NCI-H2107 (cell line): Measurements from ENCODE around the gene C1QTNF12.

Experiments used
- DNase-seq: peaks from one replicate; lab custom pipeline; 2025; lab: John Stamatoyannopoulos, UW

C1QTNF12 gene

GRCh38 chr1:1213345-1214265 is 32.9 kb downstream of the C1QTNF12 start, which contains the start of gene TNFRSF4:
Gene TNFRSF4, minus strand, starts transcription at chr1:1214153. Its CDS starts 26 bp downstream, at chr1:1214127.
- no peak for DNase-seq

DNA sequence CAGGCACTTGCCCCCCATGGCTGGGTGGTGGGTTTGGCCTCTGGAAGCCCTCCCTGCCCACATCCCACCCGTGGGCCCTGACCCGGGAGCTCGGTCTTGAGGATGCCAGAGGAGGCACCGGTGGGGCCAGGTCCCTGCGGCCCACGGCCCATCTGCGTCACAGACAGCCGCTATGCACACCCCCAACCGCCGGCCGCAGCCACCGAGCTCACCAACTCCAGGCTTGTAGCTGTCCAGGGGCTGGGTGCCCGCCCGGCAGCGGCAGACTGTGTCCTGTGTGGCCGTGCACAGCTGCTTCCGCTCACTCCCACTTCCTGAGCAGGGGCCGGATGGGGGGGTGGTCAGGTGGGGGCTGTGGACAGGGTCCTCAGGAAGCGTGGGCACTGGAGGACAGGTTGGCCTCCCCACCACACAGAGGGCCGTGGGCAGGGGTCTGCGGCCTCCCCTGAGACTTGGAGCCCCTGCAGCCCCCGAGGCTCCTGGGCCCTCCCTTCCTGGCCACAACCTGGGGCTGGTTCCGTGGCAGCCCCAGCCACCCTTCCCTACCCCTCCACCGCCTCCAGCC is 33.7 kb downstream of the C1QTNF12 start:
- DNase-seq, result no peak

DNA sequence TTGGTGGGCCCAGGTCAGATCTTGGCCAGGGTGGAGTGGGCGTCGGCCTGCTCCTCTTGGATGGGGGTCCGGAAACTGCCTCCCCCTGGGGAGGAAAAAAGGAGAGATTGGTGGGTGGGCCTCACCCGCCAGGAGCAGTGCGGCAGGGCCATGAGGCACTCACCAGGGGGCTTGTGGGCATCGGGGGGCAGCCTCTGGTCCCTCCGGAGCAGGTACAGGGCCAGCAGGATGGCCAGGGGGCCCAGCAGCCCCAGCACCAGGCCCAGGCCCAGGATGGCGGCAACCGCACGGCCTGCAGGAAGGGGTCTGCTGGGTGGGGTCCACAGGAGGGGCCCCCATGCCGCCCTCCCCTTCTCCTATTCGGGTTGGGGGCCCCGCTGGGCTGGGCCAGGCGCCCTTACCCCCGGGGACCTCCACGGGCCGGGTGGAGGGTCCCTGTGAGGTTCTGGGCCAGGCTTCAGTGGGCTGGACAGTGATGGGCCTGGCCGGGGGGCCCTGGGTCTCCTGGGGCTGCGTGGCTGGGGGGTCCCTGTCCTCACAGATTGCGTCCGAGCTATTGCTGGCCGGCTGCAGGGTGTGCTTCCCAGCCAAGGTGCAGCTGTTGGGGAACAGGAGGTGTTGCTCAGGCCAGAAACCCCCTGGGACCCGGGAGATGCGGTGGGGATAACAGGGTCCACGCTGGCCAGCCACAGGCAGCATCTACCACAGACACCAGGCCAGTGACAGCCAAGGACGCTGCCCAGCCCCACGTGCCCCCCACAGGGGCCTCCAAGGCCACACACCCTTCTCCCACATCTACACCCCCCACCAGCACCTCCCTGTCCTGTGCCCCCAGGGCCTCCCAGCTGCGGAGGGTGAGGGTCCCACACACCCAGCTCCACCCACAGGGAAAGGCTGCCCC is 34.7 kb downstream of the C1QTNF12 start:
- DNase-seq, result no peak

GRCh38 chr1:1210726-1211540 is 35.6 kb downstream of the C1QTNF12 start:
- no peak for DNase-seq

- DNase-seq, result no peak
Measured at GRCh38 chr1:1208713-1209433, 37.6 kb downstream of the C1QTNF12 start.

DNA sequence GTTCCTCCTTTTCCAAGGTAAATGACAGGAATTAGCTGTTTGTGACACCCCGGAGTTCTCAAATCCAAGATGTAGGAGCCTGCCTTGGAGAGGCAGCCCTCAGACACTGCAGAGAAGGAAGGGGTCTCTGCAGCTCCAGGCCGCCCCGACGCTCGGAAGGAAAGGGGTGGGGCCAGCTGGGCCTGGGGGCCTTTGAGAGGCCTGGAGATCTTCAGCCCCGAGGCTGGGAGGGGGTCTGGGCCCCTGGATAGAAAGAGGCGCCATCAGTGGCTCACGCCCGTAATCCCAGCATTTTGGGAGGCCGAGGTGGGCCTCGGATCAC is 39.0 kb downstream of the C1QTNF12 start:
- DNase-seq, result no peak

- no peak for DNase-seq
Measured at GRCh38 chr1:1206966-1207531, 39.5 kb downstream of the C1QTNF12 start.

GRCh38 chr1:1206376-1206965 is 40.1 kb downstream of the C1QTNF12 start, which contains the start of gene TNFRSF18:
Gene TNFRSF18, minus strand, starts transcription at chr1:1206592. Its CDS starts 21 bp downstream, at chr1:1206571.
- no peak for DNase-seq

DNA sequence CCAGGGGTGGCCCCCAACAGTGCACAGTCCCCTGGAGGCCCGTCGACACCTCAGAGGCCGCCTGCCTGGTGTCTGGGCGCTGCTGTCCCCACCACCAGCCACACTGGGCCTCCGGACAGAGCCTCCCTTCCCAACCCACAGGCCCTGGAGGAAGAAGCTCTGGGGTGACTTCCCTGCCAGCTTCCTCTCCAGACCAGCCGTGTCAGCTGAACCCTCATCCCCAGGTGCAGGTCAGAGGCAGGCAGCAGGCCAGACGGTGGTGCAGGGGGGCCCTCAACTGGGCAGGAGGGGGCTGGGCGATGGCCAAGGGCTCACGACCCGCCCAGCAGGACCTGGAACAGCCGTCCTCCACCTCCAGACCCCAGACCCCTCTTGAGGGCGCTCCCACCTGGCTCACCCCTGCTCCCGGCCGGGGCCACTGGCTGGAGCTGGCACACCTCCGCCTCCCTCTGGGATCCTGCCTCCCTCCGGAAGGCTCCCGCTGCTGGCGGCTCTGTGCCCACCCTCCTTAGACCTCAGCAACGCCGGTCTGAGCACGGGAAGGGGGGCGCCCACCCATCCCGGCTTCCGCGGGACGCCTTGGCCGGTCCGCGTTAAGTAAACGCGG is 40.6 kb downstream of the C1QTNF12 start:
- DNase-seq, result no peak

DNA sequence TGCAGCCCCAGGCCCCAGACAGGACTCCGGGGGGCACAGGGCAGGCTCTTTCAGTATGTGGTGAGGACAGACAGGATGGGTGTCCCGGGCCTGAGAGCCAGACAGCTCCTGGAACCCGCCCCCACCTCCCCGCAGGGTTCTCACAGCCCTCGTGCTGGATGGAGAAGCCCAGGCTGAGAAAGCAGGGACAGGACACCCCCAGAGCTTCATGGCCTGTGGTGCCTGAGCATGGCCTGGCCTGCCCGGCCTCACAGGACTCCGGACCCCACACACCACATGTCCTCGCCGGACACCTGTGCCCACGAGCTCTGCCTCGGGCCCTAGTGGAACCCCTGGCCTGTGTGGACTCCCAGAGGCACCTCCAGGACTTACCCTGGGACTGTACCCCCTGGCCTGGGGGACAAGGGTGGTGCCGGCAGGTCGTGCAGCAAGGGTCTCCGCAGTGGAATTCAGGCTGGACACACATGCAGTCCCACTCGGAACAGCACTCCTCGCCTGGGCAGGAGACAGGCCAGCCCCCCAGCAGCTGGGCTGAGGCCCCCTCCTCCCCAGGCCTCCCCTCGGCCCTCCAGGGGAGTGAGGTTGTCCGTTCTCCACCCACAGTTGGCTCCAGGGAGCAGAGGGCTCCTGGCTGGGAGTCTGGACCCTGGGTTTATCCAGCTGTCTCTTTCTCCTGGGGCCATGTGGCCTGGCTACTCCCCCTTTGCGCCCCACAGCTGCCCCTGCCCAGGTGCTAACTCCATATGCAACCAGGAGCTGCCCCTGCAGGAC is 41.3 kb downstream of the C1QTNF12 start:
- no peak for DNase-seq

- DNase-seq, result no peak
Measured at GRCh38 chr1:1204425-1204920, 42.0 kb downstream of the C1QTNF12 start.

GRCh38 chr1:1203561-1204424 is 42.7 kb downstream of the C1QTNF12 start:
- no peak for DNase-seq

- no peak for DNase-seq
Measured at GRCh38 chr1:1202831-1203560, 43.5 kb downstream of the C1QTNF12 start.

DNA sequence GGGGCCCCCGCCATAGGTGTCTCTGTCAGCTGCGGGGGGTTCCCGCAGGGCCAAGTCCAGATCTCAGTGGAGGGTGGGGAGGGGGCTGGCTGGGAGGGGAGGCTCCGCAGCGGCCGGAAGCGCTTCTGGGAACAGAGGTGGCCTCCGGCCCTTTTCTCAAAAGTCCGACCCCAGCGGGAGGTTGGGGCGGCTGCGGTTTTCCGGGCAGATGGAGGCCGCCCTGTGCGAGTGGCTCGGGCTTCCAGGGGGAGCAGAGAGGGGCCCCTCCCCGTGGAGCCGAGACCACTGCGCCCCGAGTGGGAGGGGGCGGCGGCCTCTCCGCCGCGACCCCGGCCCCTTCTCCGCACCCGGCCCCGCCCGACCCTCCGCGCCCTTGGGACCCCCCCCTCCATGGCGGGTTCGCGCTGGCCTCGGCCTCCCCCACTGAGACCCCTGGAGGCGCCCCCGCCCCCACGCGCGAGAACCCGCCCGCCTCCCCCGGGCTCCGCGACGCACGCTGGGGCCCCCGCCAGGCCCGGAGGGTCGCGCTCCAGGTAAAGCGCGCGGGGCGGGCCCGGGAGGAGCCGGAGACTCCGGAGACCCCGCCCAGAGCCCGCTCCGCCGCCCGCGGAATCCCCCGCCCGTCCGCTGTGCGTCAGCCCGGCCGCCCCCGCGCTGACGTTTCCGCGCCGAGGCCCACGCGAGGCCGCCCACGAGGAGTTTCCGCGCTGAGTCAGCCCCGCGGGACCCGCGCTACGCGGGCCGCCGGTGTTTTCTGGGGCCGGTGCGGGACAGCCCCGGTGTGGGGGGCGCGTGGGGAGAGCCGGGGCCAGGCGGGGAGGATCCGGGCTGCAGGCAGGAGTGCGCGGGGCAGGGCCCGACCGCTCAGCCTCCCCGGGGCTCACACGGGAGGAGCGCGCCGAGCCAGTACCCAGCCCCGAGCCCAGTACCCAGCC is 45.4 kb downstream of the C1QTNF12 start:
- no peak for DNase-seq

GRCh38 chr1:1199961-1200875 is 46.3 kb downstream of the C1QTNF12 start:
- DNase-seq, result no peak
